ENCODE data around the gene OXSR1.

Gene OXSR1

DNA sequence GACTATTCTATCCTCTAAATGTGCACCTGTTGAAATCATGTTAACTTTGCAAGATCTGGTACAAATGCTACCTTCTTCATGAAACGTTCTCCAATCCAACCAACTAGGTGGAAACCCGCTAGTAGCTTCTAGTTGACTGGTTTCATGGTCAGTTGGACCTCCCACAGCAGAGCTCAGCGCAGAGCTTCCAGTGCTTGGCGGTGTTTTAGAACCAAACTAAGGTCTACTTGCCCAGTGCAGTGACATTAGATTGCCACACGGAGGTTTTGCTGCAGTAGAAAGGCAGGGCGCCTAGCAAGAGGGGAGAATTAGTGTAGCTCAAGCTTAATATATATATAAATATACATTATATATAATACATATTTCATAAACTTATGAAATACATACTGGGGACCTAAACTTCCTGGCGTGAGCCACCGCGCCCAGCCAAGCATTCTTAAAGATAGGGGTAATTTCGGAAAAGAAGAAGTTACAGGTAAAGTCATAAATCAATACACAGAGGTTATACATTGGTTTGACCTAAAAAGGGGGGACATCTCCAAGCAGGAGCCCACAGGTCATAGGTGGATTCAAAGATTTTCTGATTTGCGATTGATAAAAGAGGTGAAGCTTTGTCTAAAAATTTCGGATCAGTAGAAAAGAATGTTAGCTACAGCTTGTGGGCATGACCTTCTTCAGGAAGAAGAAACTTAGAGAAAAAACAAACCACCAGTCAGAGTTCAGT, 2.1 kb upstream of the OXSR1 start:
- H3K4me3 ChIP-seq (replicated peaks; ENCODE audit: low read depth, low read length): no peak overlapping the region
- DNase-seq (ENCODE audit: low read depth): no peak
- TF ChIP-seq, protein P1, sequence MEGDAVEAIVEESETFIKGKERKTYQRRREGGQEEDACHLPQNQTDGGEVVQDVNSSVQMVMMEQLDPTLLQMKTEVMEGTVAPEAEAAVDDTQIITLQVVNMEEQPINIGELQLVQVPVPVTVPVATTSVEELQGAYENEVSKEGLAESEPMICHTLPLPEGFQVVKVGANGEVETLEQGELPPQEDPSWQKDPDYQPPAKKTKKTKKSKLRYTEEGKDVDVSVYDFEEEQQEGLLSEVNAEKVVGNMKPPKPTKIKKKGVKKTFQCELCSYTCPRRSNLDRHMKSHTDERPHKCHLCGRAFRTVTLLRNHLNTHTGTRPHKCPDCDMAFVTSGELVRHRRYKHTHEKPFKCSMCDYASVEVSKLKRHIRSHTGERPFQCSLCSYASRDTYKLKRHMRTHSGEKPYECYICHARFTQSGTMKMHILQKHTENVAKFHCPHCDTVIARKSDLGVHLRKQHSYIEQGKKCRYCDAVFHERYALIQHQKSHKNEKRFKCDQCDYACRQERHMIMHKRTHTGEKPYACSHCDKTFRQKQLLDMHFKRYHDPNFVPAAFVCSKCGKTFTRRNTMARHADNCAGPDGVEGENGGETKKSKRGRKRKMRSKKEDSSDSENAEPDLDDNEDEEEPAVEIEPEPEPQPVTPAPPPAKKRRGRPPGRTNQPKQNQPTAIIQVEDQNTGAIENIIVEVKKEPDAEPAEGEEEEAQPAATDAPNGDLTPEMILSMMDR (IDR thresholded peaks at IDR 0.05; ENCODE audit: low read length, missing control alignments): peak; percentile 5

DNA sequence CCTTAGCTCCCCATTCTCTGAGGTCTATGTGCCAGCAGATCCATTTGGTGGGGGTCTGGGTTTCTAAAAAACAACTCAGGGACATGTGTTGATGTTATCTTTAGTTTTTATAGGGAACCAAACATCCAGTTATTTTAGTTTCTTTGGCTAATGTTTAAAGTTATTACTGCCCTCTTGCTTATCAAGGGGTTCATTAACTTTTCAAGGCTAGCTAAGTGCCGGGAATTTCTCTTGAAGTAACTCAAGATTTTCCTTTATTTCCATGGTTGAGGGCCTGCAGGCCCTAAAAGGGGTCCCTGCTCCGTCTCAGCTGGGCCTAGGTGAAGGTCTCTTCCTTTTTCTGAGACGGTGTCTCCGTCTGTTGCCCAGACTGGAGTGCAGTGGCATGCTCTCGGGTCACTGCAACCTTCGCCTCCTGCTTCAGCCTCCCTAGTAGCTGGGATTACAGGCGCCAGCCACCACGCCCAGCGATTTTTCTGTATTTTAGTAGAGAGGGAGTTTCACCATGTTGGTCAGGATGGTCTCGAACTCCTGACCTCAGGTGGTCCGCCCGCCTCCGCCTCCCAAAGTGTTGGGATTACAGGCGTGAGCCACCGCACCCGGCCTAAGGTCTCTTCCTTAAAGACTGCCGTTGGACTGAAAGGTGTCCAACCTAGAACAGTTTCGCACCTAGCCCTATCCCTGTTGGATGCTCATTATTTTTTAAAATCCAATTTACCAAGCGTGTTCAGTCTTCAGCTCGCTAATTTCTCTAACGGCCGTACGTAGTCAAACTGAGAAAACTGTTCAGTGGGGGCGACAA, 1.3 kb upstream of the OXSR1 start:
- DNase-seq (ENCODE audit: low read depth): no peak
- TF ChIP-seq, protein P1 (IDR thresholded peaks at IDR 0.05; ENCODE audit: low read length, missing control alignments): no peak

DNA sequence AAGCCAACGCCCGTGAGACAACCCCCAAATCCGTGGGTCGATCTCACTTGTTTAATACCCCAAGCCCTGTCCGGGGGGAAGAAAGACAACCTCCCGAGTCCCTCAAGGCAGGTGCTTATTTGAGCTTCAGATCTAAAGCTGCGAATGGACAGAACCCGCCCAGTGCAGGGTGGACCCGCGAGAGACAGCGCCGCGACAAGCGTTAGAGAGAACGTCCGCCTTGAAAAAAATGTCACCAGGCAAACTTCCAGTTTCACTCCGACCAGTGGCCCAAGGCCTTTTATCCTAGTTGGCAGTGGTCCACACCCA, 740 bp upstream of the OXSR1 start:
- TF ChIP-seq, protein P1 (IDR thresholded peaks at IDR 0.05; ENCODE audit: low read length, missing control alignments): no peak
- DNase-seq (ENCODE audit: low read depth): no peak
- peak overlapping the region; percentile 84 for H3K4me3 ChIP-seq (replicated peaks; ENCODE audit: low read depth, low read length)

More for the DNA sequence above, 1.3 kb upstream of the OXSR1 start:
- peak overlapping the region; percentile 84 for H3K4me3 ChIP-seq (replicated peaks; ENCODE audit: low read depth, low read length)

DNA sequence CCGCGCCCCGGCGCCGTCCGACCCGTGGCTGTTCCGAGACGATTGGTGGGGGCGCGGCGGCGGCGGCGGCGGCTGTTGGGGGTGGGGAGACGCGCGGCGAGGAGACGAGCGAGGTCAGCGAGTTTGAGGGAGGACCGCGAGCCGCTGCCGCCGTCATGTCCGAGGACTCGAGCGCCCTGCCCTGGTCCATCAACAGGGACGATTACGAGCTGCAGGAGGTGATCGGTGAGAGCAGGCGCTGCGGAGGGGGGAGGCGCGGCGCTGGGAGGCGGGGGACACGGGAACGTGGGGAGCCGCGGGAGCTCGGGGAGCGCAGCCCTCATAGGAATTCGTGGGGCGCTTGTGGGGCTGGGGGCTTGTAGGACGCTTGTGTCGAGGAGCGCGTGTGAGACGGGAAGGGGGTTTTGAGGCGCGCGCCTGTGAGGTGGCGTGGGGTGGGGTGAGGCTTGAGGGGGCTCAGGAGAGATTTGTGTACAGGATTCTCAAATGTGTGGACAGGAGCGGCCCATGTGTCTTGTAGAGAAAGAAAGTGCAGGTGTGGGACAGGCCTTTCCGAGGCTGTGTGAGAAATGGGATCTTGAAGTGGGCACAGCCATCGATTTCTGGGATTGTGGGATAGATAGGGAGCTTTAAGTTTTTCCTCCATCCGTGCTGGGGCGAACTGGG, 518 bp downstream of the OXSR1 start:
- TF ChIP-seq, protein P1 (IDR thresholded peaks at IDR 0.05; ENCODE audit: low read length, missing control alignments): no peak
- DNase-seq (ENCODE audit: low read depth): no peak
- H3K4me3 ChIP-seq (replicated peaks; ENCODE audit: low read depth, low read length): peak overlapping the region; percentile 84

DNA sequence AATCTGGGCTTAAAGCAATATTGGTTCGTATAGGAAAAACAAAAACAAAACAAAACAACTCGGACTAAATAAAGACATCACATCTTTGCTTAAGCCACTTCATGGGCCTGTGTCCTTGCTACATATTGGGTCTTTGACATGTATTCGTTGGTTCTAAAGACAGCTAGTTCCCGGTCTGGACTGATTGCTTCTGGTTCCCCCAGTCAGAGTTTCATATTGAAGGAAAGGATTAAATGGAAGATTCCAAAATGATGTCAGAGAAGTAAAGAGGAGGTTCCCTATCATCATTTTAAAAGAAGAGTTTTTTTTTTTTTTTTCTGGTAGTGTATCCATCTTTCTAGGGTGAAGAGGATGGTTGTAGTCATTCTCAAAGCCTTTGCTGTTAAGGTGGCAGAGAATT, 2.3 kb downstream of the OXSR1 start:
- DNase-seq (ENCODE audit: low read depth): no peak
- H3K4me3 ChIP-seq (replicated peaks; ENCODE audit: low read depth, low read length): no peak overlapping the region
- TF ChIP-seq, protein P1 (IDR thresholded peaks at IDR 0.05; ENCODE audit: low read length, missing control alignments): no peak

DNA sequence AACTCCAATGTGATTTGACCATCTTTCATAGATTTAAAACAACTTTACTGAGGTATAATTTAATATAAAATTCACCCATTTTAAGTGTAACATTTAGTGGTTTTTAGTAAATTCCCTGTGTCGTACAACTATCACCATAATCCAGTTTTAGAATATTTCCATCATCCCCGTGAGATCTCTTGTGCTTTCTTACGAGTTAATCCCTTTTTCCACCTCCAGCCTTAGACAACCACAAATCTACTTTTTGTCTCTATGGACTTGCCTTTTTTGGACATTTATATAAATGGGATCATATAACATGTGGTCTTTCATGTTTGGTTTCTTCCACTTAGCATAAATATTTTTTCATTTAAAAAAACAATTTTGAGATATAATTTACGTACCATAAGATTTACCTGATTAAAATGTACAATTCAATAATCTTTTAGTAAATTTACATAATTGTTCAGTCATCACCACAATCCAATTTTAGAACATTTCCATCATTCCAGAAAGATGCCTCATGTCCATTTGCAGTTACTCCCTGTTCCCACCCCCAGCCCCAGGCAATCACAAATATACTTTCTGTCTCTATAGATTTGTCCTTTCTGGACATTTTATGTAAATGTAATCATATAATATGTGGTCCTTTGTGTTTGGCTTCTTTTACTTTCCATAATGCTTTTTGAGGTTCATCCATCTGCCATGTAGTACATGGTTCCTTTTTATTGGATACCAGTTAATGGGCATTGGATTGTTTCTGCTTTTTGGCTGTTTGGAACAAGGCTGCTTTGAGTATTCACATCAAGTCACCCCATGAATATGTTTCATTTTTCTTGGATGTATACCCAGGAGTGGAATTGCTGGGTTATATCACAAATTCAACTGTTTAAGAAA, 3.1 kb downstream of the OXSR1 start:
- peak; percentile 50 for DNase-seq (ENCODE audit: low read depth)
- TF ChIP-seq, protein P1 (IDR thresholded peaks at IDR 0.05; ENCODE audit: low read length, missing control alignments): no peak
- H3K4me3 ChIP-seq (replicated peaks; ENCODE audit: low read depth, low read length): no peak overlapping the region
